GM18909 (cell line): ENCODE measurements around the gene RPL13A.
"Not testable (repeated sequence)": the region's sequence is repeated elsewhere in the genome, so short reads cannot be mapped to it uniquely, and the experiment has no call there.

Experiments used
- ATAC-seq: cut with Tn5 transposase; IDR thresholded peaks from one replicate; pipeline ENCODE4 v1.9.1; 2021; ENCODE audit warnings: mild to moderate bottlenecking; ENCODE audit not compliant: unreplicated experiment, poor library complexity

Gene RPL13A

DNA sequence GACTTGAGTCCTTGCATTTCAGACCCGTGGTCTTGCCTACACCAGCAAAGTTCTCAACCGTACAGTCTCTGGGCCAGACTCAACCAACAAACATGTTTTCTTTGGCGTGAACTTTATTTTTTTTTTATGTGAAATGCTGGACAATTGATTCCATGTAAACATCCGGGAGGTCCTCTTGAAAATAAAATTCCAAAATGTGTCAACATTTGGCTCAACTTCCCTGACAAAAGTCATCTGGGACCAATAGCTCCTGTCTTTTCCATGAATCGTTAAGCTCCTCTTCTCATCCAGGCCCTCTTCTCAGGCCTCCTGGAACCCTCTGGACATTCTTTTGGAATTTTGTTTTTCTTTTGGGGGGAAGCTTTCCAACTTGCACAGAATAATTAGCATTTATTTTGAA is 31.6 kb upstream of the RPL13A start:
- ATAC-seq, result no peak

DNA sequence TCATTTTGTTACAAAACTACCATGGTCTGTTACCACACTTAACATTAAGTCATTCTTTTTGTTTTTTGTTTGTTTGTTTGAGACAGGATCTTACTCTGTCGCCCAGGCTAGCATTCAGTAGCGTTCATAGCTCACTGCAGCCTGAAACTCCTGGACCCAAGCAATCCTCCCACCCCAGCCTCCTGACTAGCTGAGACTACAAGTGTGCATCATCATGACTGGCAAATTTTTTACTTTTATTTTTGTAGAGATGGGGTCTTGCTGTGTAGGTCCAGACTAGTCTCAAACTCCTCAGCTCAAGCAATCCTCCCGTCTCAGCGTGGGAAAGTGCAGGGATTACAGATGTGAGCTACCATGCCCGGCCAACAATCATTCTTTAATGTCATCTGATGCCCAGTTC is 31.1 kb upstream of the RPL13A start:
- no peak for ATAC-seq

DNA sequence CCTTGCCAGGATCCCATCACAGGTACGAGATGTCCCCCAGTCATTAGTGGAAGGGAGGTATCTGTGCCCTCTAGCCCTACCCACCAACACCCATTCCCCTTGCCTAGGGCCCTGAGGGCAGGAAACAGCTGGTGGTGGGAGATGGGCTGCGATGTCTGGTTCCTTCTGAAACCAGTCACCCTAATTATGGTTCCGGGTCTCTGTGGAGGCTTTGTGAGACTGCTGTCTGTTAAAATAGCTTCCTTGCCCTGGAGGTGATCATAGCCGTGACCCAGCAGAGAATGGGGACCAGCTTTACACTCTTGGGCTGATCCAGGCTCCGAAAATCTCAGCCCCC is 28.9 kb upstream of the RPL13A start:
- no peak for ATAC-seq

DNA sequence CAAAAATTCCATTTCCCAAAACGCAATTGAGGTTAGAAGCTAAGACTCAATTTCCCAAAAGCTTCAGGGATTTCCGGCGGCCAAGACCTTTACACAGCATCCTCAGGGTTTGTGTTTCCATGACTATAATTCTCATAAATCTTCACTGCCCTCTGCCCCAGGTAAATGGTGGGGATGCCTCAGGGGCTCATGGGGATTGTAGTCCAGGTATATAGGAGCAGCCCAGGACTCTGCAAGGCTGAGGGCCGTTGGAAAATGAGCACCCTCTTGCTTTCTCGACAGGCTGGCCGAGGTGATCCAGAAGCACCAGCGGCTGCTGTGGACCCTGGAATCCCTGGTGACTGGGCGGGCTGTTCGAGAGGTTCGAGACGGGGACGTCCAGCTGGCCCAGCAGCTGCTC is 28.0 kb upstream of the RPL13A start:
- no peak for ATAC-seq

DNA sequence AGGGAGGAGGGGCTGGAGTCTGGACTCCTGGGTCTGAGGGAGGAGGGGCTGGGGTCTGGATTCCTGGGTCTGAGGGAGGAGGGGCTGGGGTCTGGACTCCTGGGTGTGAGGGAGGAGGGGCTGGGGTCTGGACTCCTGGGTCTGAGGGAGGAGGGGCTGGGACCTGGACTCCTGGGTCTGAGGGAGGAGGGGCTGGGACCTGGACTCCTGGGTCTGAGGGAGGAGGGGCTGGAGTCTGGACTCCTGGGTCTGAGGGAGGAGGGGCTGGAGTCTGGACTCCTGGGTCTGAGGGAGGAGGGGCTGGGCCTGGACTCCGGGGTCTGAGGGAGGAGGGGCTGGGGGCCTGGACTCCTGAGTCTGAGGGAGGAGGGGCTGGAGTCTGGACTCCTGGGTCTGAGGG is 26.3 kb upstream of the RPL13A start:
- ATAC-seq, result not testable (repeated sequence)

DNA sequence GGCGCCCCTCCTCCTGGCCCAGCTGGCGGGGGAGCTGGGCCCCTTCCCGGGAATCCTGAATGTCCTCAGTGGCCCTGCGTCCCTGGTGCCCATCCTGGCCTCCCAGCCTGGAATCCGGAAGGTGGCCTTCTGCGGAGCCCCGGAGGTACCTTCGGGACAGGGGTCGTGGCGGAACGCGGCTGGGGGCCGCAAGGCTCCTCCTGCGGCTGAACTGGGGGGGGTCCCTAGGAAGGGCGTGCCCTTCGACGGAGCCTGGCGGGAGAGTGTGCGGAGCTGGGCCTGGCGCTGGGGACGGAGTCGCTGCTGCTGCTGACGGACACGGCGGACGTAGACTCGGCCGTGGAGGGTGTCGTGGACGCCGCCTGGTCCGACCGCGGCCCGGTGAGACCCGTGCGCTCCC is 25.8 kb upstream of the RPL13A start:
- ATAC-seq, result no peak

DNA sequence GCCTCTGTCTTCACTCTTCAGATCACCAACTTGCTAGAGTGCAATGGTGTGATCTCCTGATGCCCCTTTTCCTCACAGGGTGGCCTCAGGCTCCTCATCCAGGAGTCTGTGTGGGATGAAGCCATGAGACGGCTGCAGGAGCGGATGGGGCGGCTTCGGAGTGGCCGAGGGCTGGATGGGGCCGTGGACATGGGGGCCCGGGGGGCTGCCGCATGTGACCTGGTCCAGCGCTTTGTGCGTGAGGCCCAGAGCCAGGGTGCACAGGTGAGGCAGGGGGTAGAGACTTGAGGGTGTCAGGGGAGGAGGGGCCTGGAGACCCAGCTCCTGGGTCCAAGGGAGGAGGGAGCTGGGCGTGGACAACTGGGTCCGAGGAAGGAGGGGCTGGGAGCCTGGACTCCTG is 24.9 kb upstream of the RPL13A start:
- ATAC-seq, result no peak

DNA sequence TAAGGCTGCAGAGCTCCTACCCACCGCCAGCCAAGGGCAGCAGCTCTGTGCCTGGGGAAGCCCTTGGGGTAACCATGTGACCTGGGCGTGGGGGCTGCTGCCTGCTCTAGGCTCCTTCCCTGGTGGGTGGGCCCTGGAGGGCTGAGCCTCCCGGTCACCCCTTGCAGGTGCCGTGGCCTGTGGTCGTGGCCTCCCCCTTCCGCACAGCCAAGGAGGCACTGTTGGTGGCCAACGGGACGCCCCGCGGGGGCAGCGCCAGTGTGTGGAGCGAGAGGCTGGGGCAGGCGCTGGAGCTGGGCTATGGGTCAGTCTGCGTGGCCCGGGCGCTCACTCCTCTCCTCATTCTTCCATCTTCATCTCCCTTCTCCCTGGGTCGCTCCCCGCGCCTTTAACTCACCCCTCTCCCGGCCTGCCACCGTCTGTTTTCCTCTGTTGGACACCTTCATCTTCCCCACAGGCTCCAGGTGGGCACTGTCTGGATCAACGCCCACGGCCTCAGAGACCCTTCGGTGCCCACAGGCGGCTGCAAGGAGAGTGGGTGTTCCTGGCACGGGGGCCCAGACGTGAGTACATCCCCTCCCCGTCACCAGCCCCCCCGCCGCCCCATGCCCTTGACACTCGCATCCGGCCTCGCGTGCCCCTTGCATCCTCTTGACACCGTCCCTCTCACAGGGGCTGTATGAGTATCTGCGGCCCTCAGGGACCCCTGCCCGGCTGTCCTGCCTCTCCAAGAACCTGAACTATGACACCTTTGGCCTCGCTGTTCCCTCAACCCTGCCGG is 23.3 kb upstream of the RPL13A start:
- no peak for ATAC-seq

DNA sequence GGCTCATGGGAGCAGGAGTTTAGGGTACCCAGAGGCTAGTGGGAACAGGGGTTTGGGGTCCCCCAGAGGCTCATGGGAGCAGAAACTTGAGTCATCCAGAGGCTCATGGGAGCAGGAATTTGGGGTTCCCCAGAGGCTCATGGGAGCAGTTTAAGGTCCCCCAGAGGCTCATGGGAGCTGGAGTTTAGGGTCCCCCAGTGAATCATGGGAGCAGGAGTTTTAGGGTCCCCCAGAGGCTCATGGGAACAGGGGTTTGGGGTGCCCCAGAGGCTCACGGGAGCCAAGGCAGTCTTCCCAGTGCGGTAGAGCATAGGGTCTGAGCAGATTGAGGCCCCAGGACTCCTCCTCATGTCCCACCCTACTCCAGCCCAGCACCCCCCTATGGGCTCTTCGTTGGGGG is 22.0 kb upstream of the RPL13A start:
- no peak for ATAC-seq

DNA sequence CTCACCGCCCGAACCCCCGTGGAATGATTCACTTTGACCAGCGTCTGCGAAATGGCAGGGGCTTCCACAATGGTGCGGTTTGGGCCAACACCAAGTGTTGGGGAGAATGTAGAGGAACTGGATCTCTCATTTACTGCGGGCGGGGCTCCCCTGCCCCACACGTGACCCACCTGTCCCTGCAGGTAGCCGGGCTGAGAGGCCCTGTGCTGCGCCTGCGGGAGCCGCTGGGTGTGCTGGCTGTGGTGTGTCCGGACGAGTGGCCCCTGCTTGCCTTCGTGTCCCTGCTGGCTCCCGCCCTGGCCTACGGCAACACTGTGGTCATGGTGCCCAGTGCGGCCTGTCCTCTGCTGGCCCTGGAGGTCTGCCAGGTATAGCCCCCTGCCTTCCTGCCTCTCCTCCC is 19.2 kb upstream of the RPL13A start:
- no peak for ATAC-seq

DNA sequence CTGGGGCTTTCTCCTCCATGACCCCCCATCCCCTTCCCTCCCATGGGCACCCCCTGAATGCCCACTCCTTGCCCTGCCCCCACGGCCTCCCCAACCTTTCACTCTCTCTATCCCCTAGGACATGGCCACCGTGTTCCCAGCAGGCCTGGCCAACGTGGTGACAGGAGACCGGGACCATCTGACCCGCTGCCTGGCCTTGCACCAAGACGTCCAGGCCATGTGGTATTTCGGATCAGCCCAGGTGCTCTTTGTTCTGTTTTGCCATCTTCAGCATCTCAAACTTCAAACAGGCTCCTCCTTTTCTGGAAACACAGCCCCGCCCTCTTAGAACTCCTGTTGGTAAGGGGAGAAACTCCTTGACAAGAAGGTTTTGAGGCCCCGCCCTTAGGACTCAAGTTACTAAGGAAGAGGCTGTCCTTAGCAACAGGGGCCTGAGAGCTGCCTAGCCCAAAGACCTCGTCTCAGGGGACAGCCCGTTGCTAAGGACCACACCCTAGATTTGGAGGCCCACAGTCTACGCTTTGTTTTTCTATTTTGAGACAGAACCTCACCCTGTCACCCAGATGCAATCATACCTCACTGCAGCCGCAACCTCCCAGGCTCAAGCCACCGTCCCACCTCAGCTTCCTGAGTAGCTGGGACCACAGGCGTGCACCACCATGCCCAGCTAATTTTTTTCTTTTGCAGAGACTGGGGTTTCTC is 18.5 kb upstream of the RPL13A start:
- ATAC-seq, result peak; percentile 57

DNA sequence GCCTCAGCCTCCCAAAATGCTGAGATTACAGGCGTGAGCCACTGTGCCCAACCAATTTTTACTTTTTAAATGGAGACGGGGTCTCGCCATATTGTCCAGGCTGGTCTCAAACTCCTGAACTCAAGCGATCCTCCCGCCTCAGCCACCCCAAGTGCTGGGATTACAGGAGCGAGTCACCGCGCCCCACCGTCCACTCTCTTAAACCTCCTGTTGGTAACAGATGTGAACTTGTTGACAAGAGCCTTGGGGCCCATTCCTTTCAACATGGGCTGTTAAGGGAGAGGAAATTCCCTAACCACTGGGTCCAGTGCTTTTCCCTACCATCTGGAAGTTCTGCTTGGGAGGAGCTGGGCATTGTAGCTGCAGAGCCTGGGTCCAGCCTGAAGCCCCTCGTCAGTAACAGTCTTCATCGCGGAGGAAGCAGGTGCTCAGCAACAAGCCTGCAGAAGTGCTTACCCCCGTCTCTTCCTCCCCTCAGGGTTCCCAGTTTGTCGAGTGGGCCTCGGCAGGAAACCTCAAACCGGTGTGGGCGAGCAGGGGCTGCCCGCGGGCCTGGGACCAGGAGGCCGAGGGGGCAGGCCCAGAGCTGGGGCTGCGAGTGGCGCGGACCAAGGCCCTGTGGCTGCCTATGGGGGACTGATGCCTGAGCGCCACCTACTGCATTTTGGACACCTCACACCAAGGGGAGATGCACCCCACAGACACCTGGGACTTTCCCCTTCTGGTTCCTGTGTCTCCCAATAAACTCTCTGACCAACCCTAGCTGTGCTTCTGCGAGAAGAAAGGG is 17.4 kb upstream of the RPL13A start:
- ATAC-seq, result peak; percentile 56

DNA sequence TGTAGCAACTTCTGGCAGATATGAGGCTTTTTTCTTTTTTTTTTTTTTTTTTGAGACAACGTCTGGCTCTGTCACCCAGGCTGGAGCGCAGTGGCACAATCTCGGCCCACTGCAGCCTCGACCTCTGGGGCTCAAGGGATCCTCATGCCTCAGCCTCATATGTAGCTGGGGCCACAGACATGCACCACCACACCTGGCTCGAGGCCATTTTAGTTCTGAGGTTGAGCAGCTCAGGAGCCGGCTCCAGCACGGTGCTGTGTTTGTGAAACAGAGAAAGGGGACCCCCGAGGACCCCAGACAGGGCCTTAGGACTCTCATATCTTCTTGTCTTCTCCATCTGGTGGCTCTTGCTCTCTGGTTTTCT is 16.8 kb upstream of the RPL13A start:
- ATAC-seq, result no peak

DNA sequence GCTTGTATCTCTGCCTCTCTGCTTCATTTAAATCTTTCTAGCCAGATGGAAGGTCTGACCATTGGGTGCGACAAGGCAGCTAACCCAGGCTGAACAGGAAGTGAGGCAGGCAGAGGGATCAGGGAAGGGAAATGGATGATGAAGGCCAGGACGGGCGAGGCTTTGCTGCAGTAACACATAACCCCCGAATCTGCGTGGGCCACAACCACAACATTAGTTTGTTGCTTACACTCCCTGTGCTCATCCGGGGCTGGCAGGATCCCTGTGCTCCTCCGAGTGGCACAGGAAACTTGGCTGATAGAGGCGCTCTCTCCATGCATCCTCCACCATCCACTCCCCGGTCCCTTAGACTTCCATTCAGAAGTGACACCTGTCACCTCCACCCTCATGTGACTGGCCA is 14.5 kb upstream of the RPL13A start:
- ATAC-seq, result no peak

DNA sequence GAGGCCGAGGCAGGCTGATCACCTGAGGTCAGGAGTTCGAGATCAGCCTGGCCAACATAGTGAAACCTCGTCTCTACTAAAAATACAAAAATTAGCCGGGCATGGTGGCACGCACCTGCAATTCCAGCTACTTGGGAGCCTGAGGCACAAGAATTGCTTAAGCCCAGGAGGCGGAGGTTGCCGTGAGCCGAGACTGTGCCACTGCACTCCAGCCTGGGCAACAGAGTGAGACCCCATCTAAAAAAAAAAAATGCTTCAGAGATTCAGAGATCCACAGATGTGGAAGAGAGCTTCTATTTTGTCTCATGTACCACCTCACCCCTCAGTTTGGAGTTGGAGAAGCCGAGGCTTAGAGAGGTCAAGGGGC is 13.9 kb upstream of the RPL13A start:
- ATAC-seq, result not testable (repeated sequence)

DNA sequence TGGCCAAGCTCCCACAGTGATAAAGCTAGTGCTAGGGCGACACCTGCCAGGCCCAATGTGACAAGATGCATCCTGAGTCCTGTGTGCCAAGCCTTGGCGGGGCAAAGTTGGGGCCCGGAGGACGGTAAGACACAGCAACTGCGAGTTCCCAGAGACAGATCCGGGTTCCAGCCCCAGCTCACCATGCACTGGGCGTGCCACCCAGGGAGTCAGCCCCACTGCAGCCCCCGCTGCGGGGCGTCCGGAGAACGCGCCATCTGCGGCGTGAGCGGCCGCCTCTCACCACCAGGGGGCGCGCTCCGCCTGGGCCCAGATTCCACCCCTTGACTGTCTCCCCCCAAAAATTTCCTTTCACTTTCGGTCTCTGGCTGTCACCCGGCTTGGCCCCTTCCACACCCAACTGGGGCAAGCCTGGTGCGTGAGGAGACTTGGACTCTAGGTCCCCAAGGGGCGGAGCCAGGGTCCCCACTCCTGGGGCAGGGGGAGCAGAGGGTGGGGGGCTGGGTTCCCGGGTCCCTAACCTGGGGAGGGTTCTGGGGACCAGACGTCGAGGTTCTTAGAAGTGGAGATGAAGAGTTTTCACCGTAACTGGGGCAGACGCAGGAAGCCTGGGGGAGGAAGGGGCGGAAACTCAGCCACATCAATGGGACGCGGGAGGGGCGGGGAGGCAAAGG is 13.4 kb upstream of the RPL13A start, which contains the start of gene FLT3LG:
Gene FLT3LG (plus strand): TSS at position 348 of the 674 bp plus-strand sequence. CDS start 425 bp downstream, outside the sequence.
- ATAC-seq, result peak; percentile 59

DNA sequence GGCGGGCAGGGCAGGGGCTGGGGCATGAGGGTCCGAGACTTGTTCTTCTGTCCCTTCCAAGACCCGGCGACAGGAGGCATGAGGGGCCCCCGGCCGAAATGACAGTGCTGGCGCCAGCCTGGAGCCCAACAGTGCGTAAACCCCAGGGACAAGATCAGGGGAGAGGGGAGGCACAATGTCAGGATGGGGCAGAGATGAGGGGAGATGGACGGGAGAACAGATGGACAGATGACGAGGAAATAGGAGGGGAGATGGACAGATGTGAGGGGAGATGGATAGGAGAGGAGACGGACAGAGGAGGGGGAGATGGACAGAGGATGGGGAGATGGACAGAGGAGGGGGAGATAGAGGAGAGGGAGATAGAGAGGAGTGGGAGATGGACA is 12.9 kb upstream of the RPL13A start:
- no peak for ATAC-seq

DNA sequence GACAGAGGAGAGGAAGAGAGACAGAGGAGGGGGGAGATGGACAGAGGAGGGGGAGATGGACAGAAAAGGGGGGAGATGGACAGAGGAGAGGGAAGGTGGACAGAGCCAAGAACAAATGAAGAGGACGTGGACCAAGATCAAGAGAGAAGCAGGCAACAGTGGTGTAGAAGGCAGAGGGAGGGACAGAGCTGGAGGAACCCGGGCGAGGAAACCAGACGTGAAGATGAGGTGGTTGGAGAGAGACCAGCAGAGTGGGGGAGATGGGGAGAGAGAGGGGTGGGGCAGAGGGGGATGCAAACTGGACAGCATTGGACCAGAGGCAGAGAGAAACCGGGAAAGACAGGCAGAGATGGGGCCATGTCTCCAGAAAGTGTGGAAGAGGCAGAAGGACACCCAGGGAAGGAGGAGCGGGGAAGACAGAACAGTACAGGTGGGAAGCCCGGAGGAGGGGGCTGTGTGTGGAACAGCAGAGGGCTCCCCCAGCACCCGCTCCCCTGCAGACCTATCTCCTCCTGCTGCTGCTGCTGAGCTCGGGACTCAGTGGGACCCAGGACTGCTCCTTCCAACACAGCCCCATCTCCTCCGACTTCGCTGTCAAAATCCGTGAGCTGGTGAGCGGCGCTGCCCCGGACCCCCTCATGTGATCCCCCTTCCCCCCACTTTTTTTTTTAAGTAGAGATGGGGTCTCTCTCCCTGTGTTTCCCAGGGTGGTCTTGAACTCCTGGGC is 12.1 kb upstream of the RPL13A start:
- no peak for ATAC-seq

DNA sequence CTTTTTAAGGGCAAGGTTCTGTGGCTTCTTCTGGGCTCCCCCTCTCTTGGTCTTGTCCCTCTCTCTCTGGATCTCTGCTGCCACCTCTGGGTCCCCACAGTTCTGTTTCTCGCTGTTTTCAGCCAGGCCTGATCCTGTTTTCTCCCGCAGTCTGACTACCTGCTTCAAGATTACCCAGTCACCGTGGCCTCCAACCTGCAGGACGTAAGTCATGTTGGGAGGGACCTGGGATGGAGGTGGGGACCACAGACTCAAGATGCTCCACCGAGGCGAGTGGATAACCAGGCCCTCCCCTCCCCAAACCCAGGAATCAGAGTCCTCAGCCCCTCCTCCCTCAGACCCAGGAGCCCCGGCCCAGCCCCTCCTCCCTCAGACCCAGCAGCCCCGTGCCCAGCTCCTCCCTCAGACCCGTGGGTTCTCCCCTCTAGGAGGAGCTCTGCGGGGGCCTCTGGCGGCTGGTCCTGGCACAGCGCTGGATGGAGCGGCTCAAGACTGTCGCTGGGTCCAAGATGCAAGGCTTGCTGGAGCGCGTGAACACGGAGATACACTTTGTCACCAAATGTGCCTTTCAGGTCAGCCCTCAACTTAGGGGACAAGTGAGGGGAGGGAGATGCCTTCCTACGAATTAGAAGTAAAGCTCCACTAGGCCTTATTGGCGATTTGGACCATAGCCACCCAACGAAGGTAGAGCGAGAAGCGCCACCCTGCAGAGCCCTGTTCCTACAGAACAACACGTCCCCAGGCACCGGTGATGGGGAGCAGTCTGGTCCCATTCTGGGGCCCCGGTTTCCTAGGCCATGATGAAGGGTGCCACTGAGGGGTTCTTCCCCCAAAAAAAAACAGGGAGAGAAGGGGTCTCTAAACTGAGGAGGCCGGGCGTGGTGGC is 11.2 kb upstream of the RPL13A start:
- ATAC-seq, result no peak
